Stimulated activated naive CD8-positive, alpha-beta T cell treated with anti-CD3 and anti-CD28 coated beads, Interleukin-15, Interleukin-2, amounts not matched to agents 100 ng/mL and 50 ng/mL, for 24 hours (primary cell): ENCODE data around the gene NOP14.
A peak's percentile ranks its signal among the peaks of the same experiment; 100 is the strongest.
"Not testable (repeated sequence)": the region's sequence is repeated elsewhere in the genome, so short reads cannot be mapped to it uniquely, and the experiment has no call there.

Experiments used
- H3K27ac Mint-ChIP-seq: one replicate; pipeline ENCODE4 v1.8.0; 2021; ENCODE audit warnings: mild to moderate bottlenecking, mixed read lengths
- H3K27me3 Mint-ChIP-seq: one replicate; pipeline ENCODE4 v1.8.0; 2021; ENCODE audit warnings: mixed read lengths
- H3K36me3 Mint-ChIP-seq: one replicate; pipeline ENCODE4 v1.8.0; 2021; ENCODE audit warnings: low read depth, mixed read lengths
- H3K4me1 Mint-ChIP-seq: one replicate; pipeline ENCODE4 v1.8.0; 2021; ENCODE audit warnings: low read depth, mixed read lengths
- H3K4me3 Mint-ChIP-seq: one replicate; pipeline ENCODE4 v1.8.0; 2021; ENCODE audit warnings: mild to moderate bottlenecking, mixed read lengths
- H3K9me3 Mint-ChIP-seq: one replicate; pipeline ENCODE4 v1.8.0; 2021; ENCODE audit warnings: mixed read lengths

Gene NOP14

GRCh38 chr4:2971275-2971674, 8.1 kb upstream of the NOP14 start:
- Mint-ChIP-seq H3K9me3 (no peaks in the 10 kb centered on the region), H3K27ac (no peak overlapping the region), H3K36me3 (no peaks in the 10 kb centered on the region), H3K4me1 (no peaks in the 10 kb centered on the region), H3K27me3 (no peaks in the 10 kb centered on the region), H3K4me3 (no peak overlapping the region)

DNA sequence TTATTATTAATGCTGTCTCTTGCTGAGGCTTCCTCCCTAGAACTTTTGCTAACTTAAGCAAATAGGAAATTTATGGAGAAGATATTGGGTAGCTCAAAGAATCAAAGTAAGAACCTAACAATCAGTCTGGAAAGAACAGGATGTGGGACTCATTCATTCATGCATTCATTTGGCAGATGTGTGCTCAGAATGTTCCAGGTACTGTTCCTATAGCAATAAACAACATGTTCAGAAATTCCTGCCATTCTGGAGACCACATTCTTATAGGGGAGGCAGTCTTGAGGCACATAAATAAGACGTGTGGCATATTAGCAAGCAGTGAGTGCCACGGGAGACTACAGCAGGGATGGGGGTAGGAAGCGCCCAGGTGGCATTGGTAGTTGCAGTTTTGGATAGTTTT, 5.2 kb upstream of the NOP14 start:
- no peak overlapping the region for H3K27ac Mint-ChIP-seq
- peaks cover 4% of the 10 kb centered on the region for H3K36me3 Mint-ChIP-seq
- H3K4me3 Mint-ChIP-seq = no peak overlapping the region
- H3K9me3 Mint-ChIP-seq = no peaks in the 10 kb centered on the region
- peaks cover 10% of the 10 kb centered on the region for H3K4me1 Mint-ChIP-seq
- H3K27me3 Mint-ChIP-seq = no peaks in the 10 kb centered on the region

- no peaks in the 10 kb centered on the region for H3K9me3 Mint-ChIP-seq
- peaks cover 15% of the 10 kb centered on the region for H3K36me3 Mint-ChIP-seq
- H3K4me1 Mint-ChIP-seq = peaks cover 23% of the 10 kb centered on the region
- no peaks in the 10 kb centered on the region for H3K27me3 Mint-ChIP-seq
- H3K27ac Mint-ChIP-seq = no peak overlapping the region
- H3K4me3 Mint-ChIP-seq = peak overlapping the region; percentile 89
These were observed 2.1 kb upstream of the NOP14 start for GRCh38 chr4:2965262-2965661.

DNA sequence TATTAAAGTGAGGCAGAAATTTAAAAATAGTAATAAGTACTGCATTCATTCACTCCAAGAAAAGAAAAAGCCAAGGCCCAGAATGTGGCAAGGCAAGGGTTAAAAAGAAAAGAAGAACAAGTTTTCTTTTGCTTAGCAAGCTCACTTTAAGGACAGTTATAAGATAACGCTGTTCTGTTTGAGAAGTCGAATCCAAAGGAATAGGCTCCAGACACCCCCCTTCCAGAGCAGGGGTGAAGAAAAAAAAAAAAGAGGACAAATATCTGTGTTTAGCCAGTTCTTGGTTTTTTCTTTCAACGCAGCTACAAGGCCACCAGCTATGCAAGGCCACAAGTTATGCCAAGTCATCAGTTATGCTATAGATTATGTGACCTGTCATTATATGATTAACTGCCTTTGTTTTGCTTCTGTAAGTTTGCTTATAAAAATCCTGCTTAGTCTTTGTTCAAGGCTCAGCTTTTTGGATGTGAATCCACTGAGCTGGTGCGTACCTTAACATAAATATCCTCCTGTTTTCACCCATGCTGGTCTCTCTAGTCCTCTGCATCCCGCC, 1.6 kb upstream of the NOP14 start:
- Mint-ChIP-seq H3K27me3 (no peaks in the 10 kb centered on the region), H3K36me3 (peaks cover 18% of the 10 kb centered on the region), H3K4me3 (peak overlapping the region; percentile 89), H3K4me1 (peaks cover 28% of the 10 kb centered on the region), H3K27ac (peak overlapping the region; percentile 79), H3K9me3 (no peaks in the 10 kb centered on the region)

- H3K27ac Mint-ChIP-seq = peak overlapping the region; percentile 79
- H3K4me1 Mint-ChIP-seq = peaks cover 34% of the 10 kb centered on the region
These were observed 813 bp upstream of the NOP14 start for GRCh38 chr4:2963966-2964471.

DNA sequence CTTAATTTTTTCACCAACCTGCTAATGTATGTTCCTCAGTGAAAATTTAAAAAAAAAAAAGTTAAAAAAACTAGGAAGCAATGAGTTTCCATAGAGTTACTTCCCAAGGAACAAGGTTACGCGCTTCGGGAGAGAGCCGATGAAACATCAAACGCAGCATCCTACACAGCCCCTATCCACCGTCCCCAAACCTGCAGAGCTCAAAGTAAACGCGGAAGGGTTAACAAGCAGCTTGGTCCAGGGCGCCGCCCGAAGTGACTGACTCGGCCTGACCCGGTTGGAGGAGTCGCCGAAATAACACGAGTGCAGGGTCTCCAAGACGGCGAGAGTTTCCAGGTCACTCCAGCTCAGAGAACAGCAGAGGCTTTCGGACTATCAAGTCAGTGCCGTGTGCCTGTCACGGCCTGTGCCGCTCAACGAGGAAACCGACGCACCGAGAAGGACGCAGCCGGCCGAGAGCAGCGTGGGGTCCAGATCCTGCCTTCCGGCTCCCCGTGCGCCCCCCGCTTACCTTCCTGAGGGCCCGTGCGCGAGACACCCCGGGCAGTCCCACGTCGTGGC, 512 bp downstream of the NOP14 start:
- H3K4me1 Mint-ChIP-seq = peaks cover 47% of the 10 kb centered on the region
- H3K4me3 Mint-ChIP-seq = peak overlapping the region; percentile 89
- peaks cover 36% of the 10 kb centered on the region for H3K36me3 Mint-ChIP-seq
- no peaks in the 10 kb centered on the region for H3K27me3 Mint-ChIP-seq
- H3K27ac Mint-ChIP-seq = peak overlapping the region; percentile 86
- H3K9me3 Mint-ChIP-seq = no peaks in the 10 kb centered on the region

More at GRCh38 chr4:2963966-2964471, 813 bp upstream of the NOP14 start:
- Mint-ChIP-seq H3K9me3 (no peaks in the 10 kb centered on the region), H3K4me3 (peak overlapping the region; percentile 89), H3K36me3 (peaks cover 23% of the 10 kb centered on the region), H3K27me3 (no peaks in the 10 kb centered on the region)

- peaks cover 54% of the 10 kb centered on the region for H3K4me1 Mint-ChIP-seq
- peak overlapping the region; percentile 89 for H3K4me3 Mint-ChIP-seq
These were observed 1.3 kb downstream of the NOP14 start for GRCh38 chr4:2961811-2962441.

DNA sequence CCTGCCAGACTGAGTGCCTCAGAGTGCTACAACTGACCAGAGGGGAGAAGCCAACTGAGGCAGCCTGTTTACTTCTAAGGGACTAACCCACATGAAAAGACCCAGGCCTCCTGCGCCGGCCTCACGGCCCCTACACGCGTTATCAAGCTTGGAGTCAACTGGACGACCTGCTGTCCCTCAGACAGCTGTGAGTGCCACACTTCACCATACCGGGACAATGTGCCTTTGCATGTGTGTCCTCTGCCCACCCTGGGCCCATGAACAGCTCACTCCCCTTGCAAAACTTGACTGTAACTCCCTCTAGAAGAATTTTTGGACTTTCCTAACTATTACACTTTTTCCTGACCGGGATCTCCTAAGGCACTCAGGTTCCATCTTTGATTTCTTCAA, 1.8 kb downstream of the NOP14 start:
- H3K36me3 Mint-ChIP-seq = peaks cover 45% of the 10 kb centered on the region
- H3K4me3 Mint-ChIP-seq = peak overlapping the region; percentile 89
- H3K27ac Mint-ChIP-seq = peak overlapping the region; percentile 86
- H3K4me1 Mint-ChIP-seq = peaks cover 59% of the 10 kb centered on the region
- no peaks in the 10 kb centered on the region for H3K27me3 Mint-ChIP-seq
- H3K9me3 Mint-ChIP-seq = no peaks in the 10 kb centered on the region

More at GRCh38 chr4:2961811-2962441, 1.3 kb downstream of the NOP14 start:
- H3K27me3 Mint-ChIP-seq = no peaks in the 10 kb centered on the region
- H3K27ac Mint-ChIP-seq = peak overlapping the region; percentile 86
- H3K36me3 Mint-ChIP-seq = peaks cover 41% of the 10 kb centered on the region
- H3K9me3 Mint-ChIP-seq = no peaks in the 10 kb centered on the region

- not testable (repeated sequence) for H3K27ac Mint-ChIP-seq, H3K9me3 Mint-ChIP-seq, H3K27me3 Mint-ChIP-seq
- H3K36me3 Mint-ChIP-seq = peaks cover 51% of the 10 kb centered on the region
- H3K4me1 Mint-ChIP-seq = peaks cover 68% of the 10 kb centered on the region
- peak overlapping the region; percentile 67 for H3K4me3 Mint-ChIP-seq
These were observed 2.8 kb downstream of the NOP14 start for GRCh38 chr4:2960450-2960849.

DNA sequence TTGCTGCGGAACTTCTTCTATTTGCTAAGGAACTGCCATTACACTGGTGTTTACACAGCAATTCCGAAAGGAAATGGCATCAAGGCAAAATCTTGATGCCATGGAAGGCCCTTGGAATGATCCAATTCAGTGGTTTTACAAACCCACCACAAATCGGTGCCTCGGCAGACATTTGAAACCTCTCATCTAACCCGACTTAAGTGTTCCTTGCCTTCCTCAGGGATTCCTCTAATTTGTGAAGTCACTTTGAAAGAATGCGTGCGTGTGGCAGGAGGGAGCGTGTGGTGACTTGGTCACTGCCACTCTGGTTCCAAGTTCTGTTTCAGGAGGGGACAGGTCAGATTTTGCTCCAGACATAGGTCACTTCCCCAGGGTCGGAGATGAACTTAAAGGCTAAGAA, 4.8 kb downstream of the NOP14 start:
- peaks cover 76% of the 10 kb centered on the region for H3K4me1 Mint-ChIP-seq
- H3K27me3 Mint-ChIP-seq = no peaks in the 10 kb centered on the region
- no peak overlapping the region for H3K4me3 Mint-ChIP-seq
- no peaks in the 10 kb centered on the region for H3K9me3 Mint-ChIP-seq
- H3K27ac Mint-ChIP-seq = peak overlapping the region; percentile 27
- peaks cover 64% of the 10 kb centered on the region for H3K36me3 Mint-ChIP-seq

DNA sequence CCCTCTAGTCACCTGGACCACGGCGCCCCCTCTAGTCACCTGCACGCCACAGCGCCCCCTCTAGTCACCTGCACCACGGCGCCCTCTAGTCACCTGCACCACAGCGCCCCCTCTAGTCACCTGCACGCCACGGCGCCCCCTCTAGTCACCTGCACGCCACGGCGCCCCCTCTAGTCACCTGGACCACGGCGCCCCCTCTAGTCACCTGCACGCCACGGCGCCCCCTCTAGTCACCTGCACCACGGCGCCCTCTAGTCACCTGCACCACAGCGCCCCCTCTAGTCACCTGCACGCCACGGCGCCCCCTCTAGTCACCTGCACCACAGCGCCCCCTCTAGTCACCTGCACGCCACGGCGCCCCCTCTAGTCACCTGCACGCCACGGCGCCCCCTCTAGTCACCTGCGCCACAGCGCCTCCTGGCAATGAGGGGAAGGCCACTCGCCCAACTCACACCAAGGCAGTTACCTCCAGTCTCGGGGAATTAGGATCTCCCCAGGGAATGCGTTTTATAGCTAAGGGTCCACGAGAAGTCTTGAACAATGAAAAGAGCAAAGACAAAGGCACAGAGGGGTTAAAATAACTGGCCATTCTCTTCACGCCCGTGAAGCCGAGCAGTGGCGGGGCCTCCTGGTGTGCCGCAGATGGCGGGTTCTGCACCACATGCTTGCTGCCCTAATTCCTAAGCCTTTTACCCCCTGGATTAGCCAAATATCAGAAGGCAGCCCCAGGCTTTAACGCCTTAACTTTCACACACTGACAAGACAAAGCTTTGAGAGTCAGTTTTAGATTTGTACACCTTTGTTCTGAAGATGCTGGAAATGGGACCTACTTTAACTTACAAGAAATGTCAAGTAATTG, 7.8 kb downstream of the NOP14 start:
- peaks cover 83% of the 10 kb centered on the region for H3K36me3 Mint-ChIP-seq
- peak overlapping the region; percentile 94 for H3K27ac Mint-ChIP-seq
- peaks cover 77% of the 10 kb centered on the region for H3K4me1 Mint-ChIP-seq
- peak overlapping the region; percentile 15 for H3K4me3 Mint-ChIP-seq
- not testable (repeated sequence) for H3K27me3 Mint-ChIP-seq, H3K9me3 Mint-ChIP-seq

GRCh38 chr4:2954358-2955185, 8.6 kb downstream of the NOP14 start:
- Mint-ChIP-seq H3K4me1 (peaks cover 72% of the 10 kb centered on the region), H3K36me3 (peaks cover 85% of the 10 kb centered on the region), H3K27ac (peak overlapping the region; percentile 94), H3K9me3 (no peaks in the 10 kb centered on the region), H3K4me3 (peak overlapping the region; percentile 74), H3K27me3 (no peaks in the 10 kb centered on the region)

DNA sequence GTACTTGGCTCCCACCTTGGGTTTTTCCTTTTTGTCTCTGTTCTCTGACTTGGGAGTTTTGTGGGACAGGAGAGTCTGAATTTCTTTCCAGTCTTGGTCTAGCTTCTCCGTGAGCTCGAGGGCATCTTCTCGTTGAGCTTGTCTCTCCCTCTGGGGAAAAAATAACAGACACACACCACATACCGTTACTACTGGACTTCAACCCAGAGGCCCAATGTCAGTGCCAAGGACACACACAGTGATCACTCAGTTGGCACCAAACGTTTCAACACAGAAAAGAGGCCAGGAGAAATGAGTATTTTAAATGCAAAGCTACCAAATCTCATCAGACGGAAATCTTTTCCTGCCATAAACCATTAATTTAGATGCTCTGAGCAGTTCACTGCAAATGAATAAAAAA, 9.7 kb downstream of the NOP14 start:
- Mint-ChIP-seq H3K36me3 (peaks cover 86% of the 10 kb centered on the region), H3K4me3 (peak overlapping the region; percentile 74), H3K9me3 (no peaks in the 10 kb centered on the region), H3K27me3 (no peaks in the 10 kb centered on the region), H3K4me1 (peaks cover 63% of the 10 kb centered on the region), H3K27ac (peak overlapping the region; percentile 94)
